GM20000 (cell line): ENCODE measurements around the gene MAPK1.
"Not testable (repeated sequence)": the region's sequence is repeated elsewhere in the genome, so short reads cannot be mapped to it uniquely, and the experiment has no call there.

ENCODE experiments used
- DNase-seq: peaks from one replicate; pipeline ENCODE4 v3.0.0; 2012; ENCODE audit warnings: low spot score
- CTCF ChIP-seq: IDR thresholded peaks from 2 replicates; pipeline ENCODE4 v1.5.1; 2012; ENCODE audit warnings: mild to moderate bottlenecking, control low read depth; ENCODE audit errors: extremely low read depth, missing control alignments

The MAPK1 gene

DNA sequence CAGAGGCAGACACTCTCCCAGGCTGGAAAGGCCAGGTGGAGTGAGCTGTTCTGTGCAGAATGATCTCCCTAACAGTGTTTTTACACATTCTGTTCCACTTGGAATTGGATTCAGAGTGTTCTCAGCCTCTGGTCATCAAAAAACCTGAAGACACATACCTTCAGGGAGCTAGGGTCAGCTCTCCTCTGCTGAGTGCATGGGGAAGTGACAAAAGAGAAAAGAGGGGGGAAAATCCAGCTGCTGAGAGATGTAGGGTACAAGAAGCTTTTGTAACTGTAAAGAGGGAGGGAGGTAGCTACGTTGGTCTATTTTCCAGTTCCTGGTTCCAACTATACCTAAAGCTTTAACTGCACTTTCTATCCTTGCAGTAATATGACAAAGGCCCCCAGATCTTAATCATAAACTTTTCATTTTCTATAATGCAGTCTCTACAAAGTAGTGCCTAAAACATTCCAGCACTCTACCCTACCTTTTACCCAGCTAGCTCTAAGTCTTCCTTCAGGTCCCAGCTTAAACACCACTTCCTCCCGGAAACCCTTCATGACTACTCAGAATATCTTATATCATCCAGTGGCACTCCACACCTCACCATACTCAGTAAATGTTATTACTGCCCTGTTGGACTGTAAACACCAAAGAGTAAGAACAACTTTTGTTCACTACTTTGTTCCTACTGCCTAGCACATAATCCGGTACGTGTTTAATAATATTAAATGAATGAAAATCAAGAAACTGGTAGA is 9.2 kb downstream of the MAPK1 start:
- TF ChIP-seq CTCF = no peak
- DNase-seq = no peak

GRCh38 chr22:21857481-21857914 is 9.9 kb downstream of the MAPK1 start:
- DNase-seq = peak; percentile 70

GRCh38 chr22:21856868-21857267 is 10.6 kb downstream of the MAPK1 start:
- DNase-seq = no peak
- TF ChIP-seq CTCF = no peak

More at GRCh38 chr22:21857481-21857914, 9.9 kb downstream of the MAPK1 start:
- TF ChIP-seq CTCF = no peak

DNA sequence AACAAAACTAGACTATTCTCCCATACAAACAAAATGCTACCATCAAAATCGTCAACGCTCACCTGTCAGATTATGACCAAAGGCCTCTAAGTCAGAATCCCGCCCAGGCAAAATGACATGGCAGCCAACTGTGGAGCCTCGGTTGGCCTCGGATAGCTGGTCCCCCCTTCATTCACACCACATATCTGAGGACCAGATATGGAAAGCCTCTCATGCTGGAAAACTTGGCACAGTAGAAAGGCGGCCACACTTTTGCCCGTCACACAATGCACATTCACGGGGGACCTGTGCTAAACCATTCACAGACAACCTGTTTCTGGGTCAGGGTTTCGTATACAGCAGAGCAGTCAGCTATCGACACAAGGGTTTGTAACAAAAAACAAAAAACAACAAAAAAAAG is 11.2 kb downstream of the MAPK1 start:
- no peak for TF ChIP-seq CTCF
- DNase-seq = no peak

DNA sequence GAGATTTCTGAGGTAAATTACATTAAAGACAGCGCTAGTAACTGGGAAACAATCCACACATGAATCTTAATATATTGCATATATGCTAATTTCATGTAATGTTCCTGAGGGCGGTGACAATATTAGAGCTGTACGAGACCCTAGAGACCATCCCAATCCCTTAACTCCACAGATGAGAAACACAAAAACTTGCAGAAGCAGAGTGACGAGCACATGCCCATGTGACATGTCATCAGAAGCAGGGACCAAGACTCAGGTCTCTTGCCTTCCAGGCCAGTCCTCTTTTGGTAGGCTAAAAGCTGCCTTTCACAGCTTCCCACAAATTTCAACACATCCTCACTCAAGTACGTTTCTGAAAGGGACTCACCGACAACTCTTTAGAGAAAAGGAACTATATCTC is 11.8 kb downstream of the MAPK1 start:
- TF ChIP-seq CTCF = no peak
- DNase-seq = no peak

DNA sequence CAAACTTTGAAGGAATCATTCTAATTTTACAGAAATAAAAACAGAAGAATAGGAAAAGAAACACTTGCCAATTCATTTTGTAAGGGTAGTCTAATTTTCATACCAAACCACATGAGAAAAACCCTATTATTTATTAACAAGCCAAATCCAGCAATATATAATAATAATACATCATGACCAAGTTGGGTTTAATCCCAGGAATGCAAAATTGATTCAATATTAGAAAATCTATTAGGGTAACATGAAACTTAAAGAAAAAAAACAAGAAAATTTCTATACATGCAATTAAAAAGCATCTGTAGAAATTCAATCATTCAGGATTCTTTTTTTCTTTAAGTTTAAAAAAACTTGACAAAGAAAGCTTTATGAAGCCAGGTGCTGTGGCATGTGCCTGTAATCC is 16.8 kb downstream of the MAPK1 start:
- DNase-seq = no peak
- TF ChIP-seq CTCF = no peak

DNA sequence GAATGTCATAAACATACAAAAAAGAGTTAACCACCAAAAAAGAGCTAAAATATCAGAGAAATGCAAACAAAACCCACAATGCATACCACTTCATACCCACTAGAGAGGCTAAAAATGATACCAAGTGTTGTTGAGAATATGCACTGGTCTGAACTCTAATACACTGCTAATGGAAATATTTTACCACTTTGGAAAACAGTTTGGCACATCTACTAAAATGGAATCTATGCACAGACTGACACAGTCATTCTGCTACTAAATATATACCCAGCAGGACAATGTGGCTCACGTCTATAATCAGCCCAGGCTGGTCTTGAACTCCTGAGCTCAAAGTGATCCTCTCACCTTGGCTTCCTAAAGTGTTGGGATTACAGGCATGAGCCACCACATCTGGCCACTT is 18.0 kb downstream of the MAPK1 start:
- DNase-seq = no peak
- TF ChIP-seq CTCF = no peak

DNA sequence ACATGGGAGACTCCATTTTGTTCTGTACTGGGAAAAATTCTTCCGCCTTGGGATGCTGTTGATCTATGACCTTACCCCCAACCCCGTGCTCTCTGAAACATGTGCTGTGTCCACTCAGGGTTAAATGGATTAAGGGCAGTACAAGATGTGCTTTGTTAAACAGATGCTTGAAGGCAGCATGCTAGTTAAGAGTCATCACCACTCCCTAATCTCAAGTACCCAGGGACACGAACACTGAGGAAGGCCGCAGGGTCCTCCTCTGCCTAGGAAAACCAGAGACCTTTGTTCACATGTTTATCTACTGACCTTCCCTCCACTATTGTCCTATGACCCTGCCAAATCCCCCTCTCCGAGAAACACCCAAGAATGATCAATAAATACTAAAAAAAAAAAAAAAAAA is 19.4 kb downstream of the MAPK1 start:
- not testable (repeated sequence) for DNase-seq
